Testis (tissue), 3 donors: ENCODE results near the gene SHB. TPM values are rescaled to one million over a fixed set of nuclear protein-coding genes. Genes with fewer than 3 reads are reported as not detected.

Experiments used
- DNase-seq: peaks from one replicate; pipeline ENCODE4 v3.0.0-alpha.2; 2019
- H3K27ac ChIP-seq, 2 donors: fragments of 200-600 bp; sonication (generic); one replicate each; pipeline ENCODE4 v1.5.1; 2019
- H3K27me3 ChIP-seq: fragments of 200-600 bp; sonication (generic); one replicate; pipeline ENCODE4 v1.5.1; 2019
- H3K36me3 ChIP-seq: fragments of 200-600 bp; sonication (generic); one replicate; pipeline ENCODE4 v1.5.1; 2017; ENCODE audit warnings: low read depth; ENCODE audit errors: missing control alignments
- H3K4me1 ChIP-seq: fragments of 200-600 bp; sonication (generic); one replicate; pipeline ENCODE4 v1.5.1; 2019
- H3K4me3 ChIP-seq, 2 donors: fragments of 200-600 bp; sonication (generic); one replicate each; pipeline ENCODE4 v1.5.1; 2017 to 2019
- H3K9me3 ChIP-seq: fragments of 200-600 bp; sonication (generic); one replicate; pipeline ENCODE4 v1.5.1; 2017
- CTCF ChIP-seq, 3 experiments: fragments of 450-650 bp in 2 of 3; fragments of 200-600 bp in 1 of 3; sonication (generic) in 1 of 3; IDR thresholded peaks; one replicate each; pipeline ENCODE4 v1.5.1; 2016 to 2019; ENCODE audit warnings: antibody characterized with exemption in 3 of 3, mild to moderate bottlenecking in 2 of 3, moderate library complexity in 1 of 3
- POLR2A ChIP-seq: fragments of 450-650 bp; IDR thresholded peaks from one replicate; pipeline ENCODE4 v1.6.1; 2017; ENCODE audit warnings: antibody characterized with exemption, mild to moderate bottlenecking, moderate library complexity
- WGBS, 2 donors: methylation state at CpG; one replicate each; pipeline ENCODE4 v1.1.5; 2018; 5-methylcytosine and 5-hydroxymethylcytosine counted together
- intact Hi-C: fragments of 100-400 bp; cut with DNase I; formaldehyde crosslinking; loops from one replicate; pipeline ENCODE4 v1.15.1; 2023; ENCODE audit warnings: low total_unique reads
- polyA plus RNA-seq: library from polyadenylated mRNA; stranded (reverse); fragments of 350-450 nt; fragmentation: Illumina TruSeq; extraction: RNeasy Lipid Tissue Mini Kit (QIAGEN cat#74804); gene quantifications from one replicate; pipeline ENCODE4 v1.2.3, GENCODE V29; 2014; ENCODE audit warnings: low read depth, low replicate concordance; ENCODE audit not compliant: insufficient read depth
- total RNA-seq, 2 donors: library from RNA; depleted of rRNA; stranded (reverse); fragments of >200 nt; gene quantifications; one replicate each; pipeline ENCODE4 v1.2.3, GENCODE V29; 2016

Gene SHB
- total and polyA plus RNA-seq, 3 donors from 2014 or later = 8.6 to 22.3 (median 21.2) TPM

GRCh38 chr9:37923796-37924427 lies 145.1 kb downstream of the SHB start:
- intact Hi-C loops = no loop called here
- Histone ChIP-seq H3K4me1 (no peaks in the 10 kb centered on the region), H3K36me3 (no peaks in the 10 kb centered on the region), H3K27ac (no peak overlapping the region), H3K27me3 (no peaks in the 10 kb centered on the region), H3K4me3 (no peak overlapping the region), H3K9me3 (no peaks in the 10 kb centered on the region)
- 95 to 96% methylated on average over 15 to 25 of the region's 25 CpGs for WGBS, 2 donors
- no peak for DNase-seq
- TF ChIP-seq CTCF (IDR thresholded peaks at IDR 0.05) = no peak

- TF ChIP-seq CTCF (IDR thresholded peaks at IDR 0.05) = no peak
- no peak for TF ChIP-seq POLR2A
- Histone ChIP-seq H3K36me3 (no peaks in the 10 kb centered on the region), H3K4me1 (no peaks in the 10 kb centered on the region), H3K9me3 (no peaks in the 10 kb centered on the region), H3K27me3 (no peaks in the 10 kb centered on the region), H3K4me3 (no peak overlapping the region), H3K27ac (no peak overlapping the region)
- DNase-seq = no peak
- WGBS, 2 donors = 85 to 90% methylated on average over 12 to 14 of the region's 14 CpGs
- intact Hi-C loops = no loop called here
Observed at GRCh38 chr9:37923118-37923795, 145.8 kb downstream of the SHB start.

GRCh38 chr9:37922363-37923117 lies 146.5 kb downstream of the SHB start:
- no peak for DNase-seq
- intact Hi-C loops = no loop called here
- Histone ChIP-seq H3K4me1 (peaks cover 4% of the 10 kb centered on the region), H3K27ac (no peak overlapping the region), H3K36me3 (no peaks in the 10 kb centered on the region), H3K27me3 (no peaks in the 10 kb centered on the region), H3K4me3 (no peak overlapping the region), H3K9me3 (no peaks in the 10 kb centered on the region)
- WGBS, 2 donors = 64 to 89% methylated on average over 2 to 13 of the region's 13 CpGs
- no peak for TF ChIP-seq CTCF (IDR thresholded peaks at IDR 0.05)
- no peak for TF ChIP-seq POLR2A

GRCh38 chr9:37921546-37922300 lies 147.3 kb downstream of the SHB start:
- intact Hi-C loops = no loop called here
- no peak for DNase-seq
- no peaks in the 10 kb centered on the region for H3K9me3 ChIP-seq
- TF ChIP-seq POLR2A (no peak), CTCF (IDR thresholded peaks at IDR 0.05) (no peak)
- no peaks in the 10 kb centered on the region for H3K36me3 ChIP-seq
- peaks cover 5% of the 10 kb centered on the region for H3K4me1 ChIP-seq
- H3K27me3 ChIP-seq = no peaks in the 10 kb centered on the region
- no peak overlapping the region for H3K27ac ChIP-seq
- 75 to 79% methylated on average over 15 of the region's 15 CpGs for WGBS, 2 donors
- no peak overlapping the region for H3K4me3 ChIP-seq
